ENCODE measurements around the gene ROS1.
"Not testable (repeated sequence)": the region's sequence is repeated elsewhere in the genome, so short reads cannot be mapped to it uniquely, and the experiment has no call there.

Gene ROS1

DNA sequence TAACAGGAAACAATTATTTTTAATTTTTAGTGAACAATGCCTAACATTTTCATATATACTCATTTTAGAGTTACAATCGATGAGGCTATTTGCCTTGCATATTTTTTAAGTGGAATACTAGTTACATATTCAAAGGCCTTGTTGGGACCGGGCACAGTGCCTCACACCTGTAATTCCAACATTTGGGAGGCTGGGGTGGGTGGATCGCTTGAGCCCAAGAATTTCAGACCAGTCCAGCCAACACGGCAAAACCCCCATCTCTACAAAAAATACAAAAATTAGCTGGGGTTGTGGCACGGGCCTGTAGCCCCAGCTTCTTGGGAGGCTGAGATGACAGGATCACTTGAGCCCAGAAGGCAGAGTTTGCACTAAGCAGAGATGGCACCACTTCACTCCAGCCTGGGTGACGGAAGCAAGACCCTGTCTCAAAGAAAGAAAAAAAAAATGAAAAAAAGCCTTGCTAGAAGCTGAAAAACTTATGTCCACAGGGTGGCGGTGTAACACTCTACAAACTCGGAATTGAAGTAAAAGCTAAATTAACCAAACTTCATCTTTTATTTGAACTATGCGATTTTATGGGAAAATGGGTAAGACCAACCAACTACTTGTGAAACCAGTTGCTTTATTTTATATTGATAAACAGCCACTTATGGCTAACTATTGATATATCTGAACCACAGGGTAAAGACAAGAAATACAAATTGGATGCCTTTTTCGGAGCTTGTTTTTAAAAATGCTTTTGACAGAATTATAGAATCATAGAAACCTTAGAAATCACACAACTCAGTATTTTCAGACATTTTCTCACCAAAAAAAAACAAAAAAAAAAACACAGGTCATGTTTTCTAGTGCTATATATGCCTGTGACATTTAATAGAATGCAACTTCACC lies 24.1 kb upstream of the ROS1 start:
- DNase-seq (ENCODE audit: insufficient read length, low spot score), result no peak

DNA sequence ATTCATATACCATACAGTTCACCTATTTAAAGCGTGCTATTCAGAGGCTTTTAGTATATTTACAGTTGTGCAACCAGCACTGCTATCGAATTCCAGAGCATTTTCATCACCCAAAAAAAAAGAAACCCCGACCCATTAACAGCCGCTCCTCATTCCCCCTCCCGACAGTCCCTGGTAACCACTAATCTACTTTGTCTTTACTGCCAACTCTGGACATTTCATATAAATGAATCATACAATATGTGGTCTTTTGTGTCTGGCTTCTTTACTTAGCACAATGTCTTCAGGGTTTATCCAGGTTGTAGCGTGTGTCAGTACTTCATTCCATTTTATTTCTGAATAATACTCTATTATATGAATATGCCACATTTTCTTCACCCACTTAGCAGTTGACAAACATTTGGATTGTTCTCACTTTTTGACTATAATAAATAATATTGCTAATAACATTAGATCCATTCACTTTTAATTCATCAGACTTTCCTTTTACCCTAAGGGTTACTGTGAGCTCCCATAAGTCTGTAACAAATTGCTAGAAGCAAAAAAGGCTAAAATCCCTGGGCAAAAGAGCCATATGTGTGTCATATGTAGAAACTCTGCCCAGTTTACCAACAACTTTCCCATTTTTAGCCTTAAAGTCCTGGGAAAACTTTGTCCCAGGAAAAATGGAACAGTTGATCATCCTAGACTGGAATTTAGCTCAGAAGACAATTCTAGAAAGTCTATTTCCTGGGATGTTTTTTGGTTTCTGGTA lies 23.2 kb upstream of the ROS1 start:
- FAIRE-seq (no peak), DNase-seq (ENCODE audit: insufficient read length, low spot score) (no peak)
- TF ChIP-seq, protein P1, sequence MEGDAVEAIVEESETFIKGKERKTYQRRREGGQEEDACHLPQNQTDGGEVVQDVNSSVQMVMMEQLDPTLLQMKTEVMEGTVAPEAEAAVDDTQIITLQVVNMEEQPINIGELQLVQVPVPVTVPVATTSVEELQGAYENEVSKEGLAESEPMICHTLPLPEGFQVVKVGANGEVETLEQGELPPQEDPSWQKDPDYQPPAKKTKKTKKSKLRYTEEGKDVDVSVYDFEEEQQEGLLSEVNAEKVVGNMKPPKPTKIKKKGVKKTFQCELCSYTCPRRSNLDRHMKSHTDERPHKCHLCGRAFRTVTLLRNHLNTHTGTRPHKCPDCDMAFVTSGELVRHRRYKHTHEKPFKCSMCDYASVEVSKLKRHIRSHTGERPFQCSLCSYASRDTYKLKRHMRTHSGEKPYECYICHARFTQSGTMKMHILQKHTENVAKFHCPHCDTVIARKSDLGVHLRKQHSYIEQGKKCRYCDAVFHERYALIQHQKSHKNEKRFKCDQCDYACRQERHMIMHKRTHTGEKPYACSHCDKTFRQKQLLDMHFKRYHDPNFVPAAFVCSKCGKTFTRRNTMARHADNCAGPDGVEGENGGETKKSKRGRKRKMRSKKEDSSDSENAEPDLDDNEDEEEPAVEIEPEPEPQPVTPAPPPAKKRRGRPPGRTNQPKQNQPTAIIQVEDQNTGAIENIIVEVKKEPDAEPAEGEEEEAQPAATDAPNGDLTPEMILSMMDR (IDR thresholded peaks at IDR 0.05; ENCODE audit: insufficient read depth, missing control alignments), result no peak

More for the DNA sequence above, 24.1 kb upstream of the ROS1 start:
- TF ChIP-seq, protein P1 (IDR thresholded peaks at IDR 0.05; ENCODE audit: insufficient read depth, missing control alignments), result peak; percentile 78
- no peak for FAIRE-seq

DNA sequence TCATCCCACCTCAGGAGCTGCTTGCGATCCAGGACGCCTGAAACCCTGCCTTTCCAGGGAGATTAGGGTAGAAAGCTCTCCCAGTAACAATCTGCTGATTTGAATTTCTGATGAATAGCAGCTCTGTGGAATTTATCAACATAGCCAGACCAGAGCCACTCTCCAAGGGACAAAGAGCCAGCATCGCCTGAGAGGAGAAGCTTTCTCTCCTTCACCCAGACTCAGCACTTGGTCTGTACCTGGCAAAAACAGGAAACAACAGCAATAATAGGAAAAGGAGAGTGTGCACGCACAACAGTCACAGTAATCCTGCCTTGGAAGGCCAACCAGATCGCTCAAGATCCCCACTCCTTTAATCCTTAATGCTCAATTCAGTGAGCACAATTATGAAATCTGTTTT lies 22.3 kb upstream of the ROS1 start:
- no peak for DNase-seq (ENCODE audit: insufficient read length, low spot score)
- TF ChIP-seq, protein P1 (IDR thresholded peaks at IDR 0.05; ENCODE audit: insufficient read depth, missing control alignments), result no peak
- no peak for FAIRE-seq

DNA sequence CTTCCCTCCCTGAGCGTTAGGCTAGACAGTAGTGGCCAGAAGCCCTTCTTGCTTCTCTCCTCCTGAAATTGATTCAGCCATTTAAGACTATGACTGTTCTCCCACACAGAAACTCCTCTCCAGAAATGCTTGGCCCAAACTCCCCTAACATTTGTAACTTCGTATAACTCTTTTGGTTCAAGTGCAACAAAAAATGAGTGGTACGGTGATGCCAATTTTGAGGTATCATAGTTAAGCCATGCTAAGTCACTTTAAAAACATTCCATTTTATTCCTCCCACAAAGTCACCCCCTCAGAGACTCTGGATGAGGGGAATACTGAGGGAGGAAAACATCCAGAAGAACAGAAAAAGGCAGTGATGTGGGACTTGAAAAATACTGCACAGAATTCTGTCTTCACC lies 21.1 kb upstream of the ROS1 start:
- DNase-seq (ENCODE audit: insufficient read length, low spot score), result no peak
- no peak for FAIRE-seq
- TF ChIP-seq, protein P1 (IDR thresholded peaks at IDR 0.05; ENCODE audit: insufficient read depth, missing control alignments), result no peak

DNA sequence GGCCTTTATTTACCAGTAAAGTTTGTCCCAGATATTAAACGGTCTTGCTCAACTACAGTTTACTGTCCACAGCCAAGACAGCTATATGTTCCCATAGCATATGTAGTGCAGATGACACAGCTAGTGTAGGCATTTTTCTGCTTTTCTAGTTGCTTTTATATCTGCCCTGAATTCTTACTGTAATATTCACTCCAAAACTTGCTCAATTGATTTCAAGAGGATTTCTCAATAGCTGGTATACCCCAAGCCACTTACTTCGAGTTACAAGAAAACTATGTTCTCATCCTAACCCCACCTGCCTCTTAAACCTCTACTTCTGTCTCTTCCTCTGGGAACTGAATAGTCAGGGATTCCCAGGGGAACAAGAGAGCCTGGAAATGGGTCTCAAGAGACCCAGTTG lies 18.9 kb upstream of the ROS1 start:
- TF ChIP-seq, protein P1 (IDR thresholded peaks at IDR 0.05; ENCODE audit: insufficient read depth, missing control alignments), result no peak
- no peak for DNase-seq (ENCODE audit: insufficient read length, low spot score)

DNA sequence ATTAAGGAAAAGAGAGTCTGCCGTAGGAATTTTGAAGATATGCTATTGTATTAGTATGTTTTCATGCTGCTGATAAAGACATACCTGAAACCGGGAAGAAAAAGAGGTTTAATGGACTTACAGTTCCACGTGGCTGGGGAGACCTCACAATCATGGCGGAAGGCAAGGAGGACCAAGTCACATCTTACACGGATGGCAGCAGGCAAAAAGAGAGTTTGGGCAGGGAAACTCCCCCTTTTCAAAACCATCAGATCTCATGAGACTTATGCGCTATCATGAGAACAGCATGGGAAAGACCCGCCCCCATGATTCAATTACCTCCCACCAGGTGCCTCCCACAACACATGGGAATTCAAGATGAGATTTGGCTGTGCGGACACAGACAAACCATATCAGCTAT lies 16.6 kb upstream of the ROS1 start:
- DNase-seq (ENCODE audit: insufficient read length, low spot score); FAIRE-seq: not testable (repeated sequence)

More for the DNA sequence above, 18.9 kb upstream of the ROS1 start:
- no peak for FAIRE-seq

DNA sequence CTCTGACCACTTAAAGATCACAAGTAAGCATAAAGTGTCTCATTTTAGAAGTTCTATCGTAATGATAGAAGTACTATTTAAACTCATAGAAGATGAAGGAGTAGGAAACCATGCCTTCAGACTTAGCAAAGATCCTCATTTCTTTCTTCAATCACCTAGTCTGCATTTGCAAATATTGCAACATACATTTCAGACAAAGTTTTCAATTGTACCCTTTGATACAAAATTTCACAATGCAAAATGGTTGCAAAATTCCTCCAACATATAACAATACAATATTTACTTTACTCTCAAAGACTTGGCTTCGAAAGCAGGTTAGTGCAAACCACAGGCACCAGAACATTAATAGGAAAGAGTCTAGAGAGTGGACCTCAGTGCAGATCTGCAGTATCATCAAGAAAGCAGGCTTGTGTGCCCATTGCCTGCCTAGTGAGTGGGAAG lies 16.1 kb upstream of the ROS1 start:
- DNase-seq (ENCODE audit: insufficient read length, low spot score) (no peak), FAIRE-seq (no peak)
- TF ChIP-seq, protein P1 (IDR thresholded peaks at IDR 0.05; ENCODE audit: insufficient read depth, missing control alignments), result no peak
